ENCODE results near the gene SIGLEC11. TPM values are rescaled to one million over a fixed set of nuclear protein-coding genes. Genes with fewer than 3 reads are reported as not detected.
"Not testable (repeated sequence)": the region's sequence is repeated elsewhere in the genome, so short reads cannot be mapped to it uniquely, and the experiment has no call there.

The SIGLEC11 gene
- polyA plus RNA-seq, 1 of the 3 experiments (the other 2 are of a cell fraction): not detected

DNA sequence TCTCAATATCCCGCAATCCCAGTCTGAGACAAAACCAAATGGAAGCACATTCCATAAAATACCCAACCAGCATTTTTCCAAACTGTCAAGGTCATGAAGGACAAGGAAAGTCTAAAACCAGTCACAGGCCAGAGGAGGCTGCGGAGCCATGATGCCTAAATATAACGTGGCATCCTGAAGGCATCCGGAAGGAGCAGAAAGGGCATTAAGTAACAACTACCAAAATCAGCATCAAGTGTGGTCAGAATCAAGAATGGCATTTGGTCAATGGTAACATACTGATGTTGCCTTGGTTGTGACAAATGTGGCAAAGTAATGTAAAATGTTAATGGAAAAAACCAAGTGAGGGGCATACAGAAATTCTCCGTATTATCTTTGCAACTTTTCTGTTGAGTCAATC lies 35.5 kb downstream of the SIGLEC11 start:
- Histone ChIP-seq H3K27ac (ENCODE audit: low read depth in 2 of 2, low read length in 1 of 2) (no peak overlapping the region), H3K4me2 (no peak overlapping the region), H4K20me1 (ENCODE audit: insufficient read depth) (peaks cover 44% of the 10 kb centered on the region; the same call in 1 of the 2 replicates), H3K36me3 (replicated peaks in 1 of 2; ENCODE audit: control insufficient read depth in 1 of 2, insufficient read depth in 2 of 2, low read length in 1 of 2) (peaks cover 24 to 28% of the 10 kb centered on the region in 2 experiments), H3F3A (replicated peaks; ENCODE audit: insufficient read depth) (peaks cover 13% of the 10 kb centered on the region), H3K9me3 (no peaks in the 10 kb centered on the region), H3K27me3 (ENCODE audit: insufficient read depth) (no peaks in the 10 kb centered on the region), H3K79me2 (ENCODE audit: insufficient read depth) (peaks cover 89% of the 10 kb centered on the region), H3K9me2 (no peaks in the 10 kb centered on the region), H2AFZ (ENCODE audit: low read depth) (no peak overlapping the region), H3K4me3 (ENCODE audit: low read depth in 2 of 2, low read length in 1 of 2) (no peak overlapping the region), H3K9ac (no peak overlapping the region), H3K4me1 (ENCODE audit: control insufficient read depth in 1 of 2, insufficient read depth in 2 of 2, low read depth in 1 of 2, low read length in 1 of 2) (peaks cover 7 to 9% of the 10 kb centered on the region in 2 experiments; a peak in 2 of 4 replicates)
- TF ChIP-seq EZH2phosphoT487 (IDR thresholded peaks at IDR 0.05; ENCODE audit: borderline replicate concordance, low read depth) (no peak), IRF3 (IDR thresholded peaks at IDR 0.05; ENCODE audit: low read depth, low read length) (no peak)
- POLR2A ChIA-PET: no interaction called here
- DNase-seq: no peak
- CTCF ChIA-PET: no interaction called here
- WGBS (ENCODE audit: low lambda C conversion rate): 97% methylated on average over 5 of the region's 5 CpGs

- H3K9ac ChIP-seq; H3K9me3 ChIP-seq; DNase-seq; POLR2A ChIA-PET; H2AFZ ChIP-seq (ENCODE audit: low read depth); H3F3A ChIP-seq (replicated peaks; ENCODE audit: insufficient read depth); H3K27me3 ChIP-seq (ENCODE audit: insufficient read depth); H3K4me1 ChIP-seq (ENCODE audit: control insufficient read depth in 1 of 2, insufficient read depth in 2 of 2, low read depth in 1 of 2, low read length in 1 of 2); H3K4me2 ChIP-seq; H3K27ac ChIP-seq (ENCODE audit: low read depth in 2 of 2, low read length in 1 of 2); H3K9me2 ChIP-seq; H3K4me3 ChIP-seq (ENCODE audit: low read depth in 2 of 2, low read length in 1 of 2): not testable (repeated sequence)
- Histone ChIP-seq H3K36me3 (replicated peaks in 1 of 2; ENCODE audit: control insufficient read depth in 1 of 2, insufficient read depth in 2 of 2, low read length in 1 of 2) (peaks cover 24 to 28% of the 10 kb centered on the region in 2 experiments), H3K79me2 (ENCODE audit: insufficient read depth) (peaks cover 95% of the 10 kb centered on the region), H4K20me1 (ENCODE audit: insufficient read depth) (peaks cover 50% of the 10 kb centered on the region; the same call in 1 of the 2 replicates)
- WGBS (ENCODE audit: low lambda C conversion rate): 95% methylated on average over 13 of the region's 13 CpGs
- CTCF ChIA-PET: interaction anchor here (0.8 to 1.1 kb wide), 2 partner anchors 13 to 59 kb away, joined by 3 to 4 read pairs; no protein-coding TSS in a partner anchor
These were observed 36.1 kb downstream of the SIGLEC11 start for GRCh38 chr19:49924881-49925210.

- Histone ChIP-seq H3K4me3 (ENCODE audit: low read depth in 2 of 2, low read length in 1 of 2) (no peak overlapping the region), H3K27ac (ENCODE audit: low read depth in 2 of 2, low read length in 1 of 2) (no peak overlapping the region), H3K79me2 (ENCODE audit: insufficient read depth) (peaks cover 100% of the 10 kb centered on the region), H3F3A (replicated peaks; ENCODE audit: insufficient read depth) (peaks cover 9% of the 10 kb centered on the region), H3K9ac (no peak overlapping the region), H3K4me1 (ENCODE audit: control insufficient read depth in 1 of 2, insufficient read depth in 2 of 2, low read depth in 1 of 2, low read length in 1 of 2) (peaks cover 7 to 8% of the 10 kb centered on the region in 2 experiments; a peak in 2 of 4 replicates), H2AFZ (ENCODE audit: low read depth) (no peak overlapping the region), H4K20me1 (ENCODE audit: insufficient read depth) (peaks cover 56% of the 10 kb centered on the region; the same call in 1 of the 2 replicates), H3K9me2 (no peaks in the 10 kb centered on the region), H3K27me3 (ENCODE audit: insufficient read depth) (no peaks in the 10 kb centered on the region), H3K4me2 (no peak overlapping the region), H3K36me3 (replicated peaks in 1 of 2; ENCODE audit: control insufficient read depth in 1 of 2, insufficient read depth in 2 of 2, low read length in 1 of 2) (peaks cover 24 to 28% of the 10 kb centered on the region in 2 experiments), H3K9me3 (no peaks in the 10 kb centered on the region)
- CTCF ChIA-PET: interaction anchor here (0.8 to 1.1 kb wide), 2 partner anchors 14 to 60 kb away, joined by 3 to 4 read pairs; no protein-coding TSS in a partner anchor
- DNase-seq: no peak
- TF ChIP-seq SMC3 (IDR thresholded peaks at IDR 0.05; ENCODE audit: low read depth, low read length) (no peak), USF1 (IDR thresholded peaks at IDR 0.05; ENCODE audit: borderline replicate concordance, low read depth) (no peak)
- POLR2A ChIA-PET: no interaction called here
- 89% methylated on average over 24 of the region's 25 CpGs for WGBS (ENCODE audit: low lambda C conversion rate)
These were observed 36.7 kb downstream of the SIGLEC11 start for GRCh38 chr19:49924004-49924880.

Measured in SK-N-SH (cell line).